Neuronal stem cell (in vitro differentiated cells): ENCODE results near the gene SRSF7.

Source experiments
- DNase-seq: peaks from one replicate; pipeline ENCODE4 v3.0.0-alpha.2; 2013; ENCODE audit warnings: low spot score
- H2AFZ ChIP-seq: one replicate; pipeline ENCODE4 v1.6.1; 2013; ENCODE audit warnings: mild to moderate bottlenecking, low read length, inconsistent platforms
- H2AK5ac ChIP-seq: 2 replicates; pipeline ENCODE4 v1.6.1; 2013; ENCODE audit warnings: low read depth, mild to moderate bottlenecking, inconsistent platforms, low read length, moderate library complexity, mixed read lengths
- H2BK120ac ChIP-seq: 2 replicates; pipeline ENCODE4 v1.6.1; 2013; ENCODE audit warnings: low read depth, mild to moderate bottlenecking, inconsistent platforms, low read length, moderate library complexity, mixed read lengths
- H2BK12ac ChIP-seq: one replicate; pipeline ENCODE4 v1.6.1; 2013; ENCODE audit warnings: low read length, inconsistent platforms
- H2BK15ac ChIP-seq: 2 replicates; pipeline ENCODE4 v1.6.1; 2013; ENCODE audit warnings: mild to moderate bottlenecking, low read length, inconsistent platforms, mixed read lengths
- H2BK5ac ChIP-seq: one replicate; pipeline ENCODE4 v1.6.1; 2013; ENCODE audit warnings: inconsistent platforms, mild to moderate bottlenecking, low read length, moderate library complexity
- H3K14ac ChIP-seq: one replicate; pipeline ENCODE4 v1.6.1; 2013; ENCODE audit warnings: low read length, inconsistent platforms
- H3K18ac ChIP-seq: 2 replicates; pipeline ENCODE4 v1.6.1; 2013; ENCODE audit warnings: low read length, inconsistent platforms
- H3K23ac ChIP-seq: 2 replicates; pipeline ENCODE4 v1.6.1; 2013; ENCODE audit warnings: low read depth, mild to moderate bottlenecking, mixed read lengths, low read length, inconsistent platforms; ENCODE audit not compliant: poor library complexity
- H3K27ac ChIP-seq: replicated peaks from 3 replicates; pipeline ENCODE4 v1.5.1; 2013; ENCODE audit warnings: low read length, inconsistent platforms
- H3K27me3 ChIP-seq, 3 experiments: 2 replicates each; pipeline ENCODE4 v1.6.1; 2013; ENCODE audit warnings: low read length in 3 of 3, mild to moderate bottlenecking in 2 of 3, inconsistent platforms in 1 of 3, low read depth in 1 of 3, mixed read lengths in 1 of 3, moderate library complexity in 1 of 3; ENCODE audit not compliant: control insufficient read depth in 3 of 3, insufficient read depth in 3 of 3
- H3K36me3 ChIP-seq, 2 donors: replicated peaks in 1 of 2; 2 replicates each; pipeline ENCODE4 v1.6.1; 2013; ENCODE audit warnings: low read length in 2 of 2; ENCODE audit not compliant: control insufficient read depth in 2 of 2, insufficient read depth in 2 of 2
- H3K4ac ChIP-seq: 2 replicates; pipeline ENCODE4 v1.6.1; 2013; ENCODE audit warnings: inconsistent platforms, mild to moderate bottlenecking, low read length, moderate library complexity
- H3K4me1 ChIP-seq, 2 donors: 1 replicate in 1 of 2; 2 replicates in 1 of 2; pipeline ENCODE4 v1.6.1; 2013; ENCODE audit warnings: low read length in 2 of 2, low read depth in 1 of 2; ENCODE audit not compliant: control insufficient read depth in 2 of 2, insufficient read depth in 1 of 2
- H3K4me2 ChIP-seq: one replicate; pipeline ENCODE4 v1.6.1; 2013; ENCODE audit warnings: mild to moderate bottlenecking, low read length, inconsistent platforms; ENCODE audit not compliant: insufficient read depth, poor library complexity, severe bottlenecking
- H3K4me3 ChIP-seq, 2 donors: 2 replicates each; pipeline ENCODE4 v1.5.1; 2013; ENCODE audit warnings: low read length in 2 of 2, mild to moderate bottlenecking in 2 of 2, inconsistent platforms in 1 of 2, moderate library complexity in 1 of 2
- H3K79me1 ChIP-seq: one replicate; pipeline ENCODE4 v1.6.1; 2013; ENCODE audit warnings: low read depth, mild to moderate bottlenecking, inconsistent platforms, low read length, moderate library complexity
- H3K9ac ChIP-seq: one replicate; pipeline ENCODE4 v1.6.1; 2013; ENCODE audit warnings: mild to moderate bottlenecking, low read depth, low read length, inconsistent platforms; ENCODE audit not compliant: poor library complexity
- H3K9me3 ChIP-seq, 2 donors: replicated peaks in 1 of 2; 2 replicates each; pipeline versions ENCODE3 to v1.6.1; 2013; ENCODE audit warnings: low read length in 2 of 2, mild to moderate bottlenecking in 2 of 2, inconsistent platforms in 1 of 2, low read depth in 1 of 2, mixed read lengths in 1 of 2, moderate library complexity in 1 of 2; ENCODE audit not compliant: control insufficient read depth in 2 of 2, insufficient read depth in 1 of 2
- H4K8ac ChIP-seq: one replicate; pipeline ENCODE4 v1.6.1; 2013; ENCODE audit warnings: low read depth, mild to moderate bottlenecking, inconsistent platforms, low read length, moderate library complexity
- H4K91ac ChIP-seq: one replicate; pipeline ENCODE4 v1.6.1; 2013; ENCODE audit warnings: low read length, low read depth, mild to moderate bottlenecking, inconsistent platforms; ENCODE audit not compliant: poor library complexity
- WGBS, 2 donors: extraction: QIAGEN DNeasy Blood & Tissue Kit; methylation state at CpG; one replicate each; pipeline ENCODE4 v1.1.7; 2013; ENCODE audit warnings: missing lambda C conversion rate in 2 of 2, mixed read lengths in 1 of 2; ENCODE audit not compliant: insufficient read length in 2 of 2, insufficient replicate concordance in 1 of 2; ENCODE audit errors: extremely low coverage in 2 of 2; 5-methylcytosine and 5-hydroxymethylcytosine counted together

The SRSF7 gene

DNA sequence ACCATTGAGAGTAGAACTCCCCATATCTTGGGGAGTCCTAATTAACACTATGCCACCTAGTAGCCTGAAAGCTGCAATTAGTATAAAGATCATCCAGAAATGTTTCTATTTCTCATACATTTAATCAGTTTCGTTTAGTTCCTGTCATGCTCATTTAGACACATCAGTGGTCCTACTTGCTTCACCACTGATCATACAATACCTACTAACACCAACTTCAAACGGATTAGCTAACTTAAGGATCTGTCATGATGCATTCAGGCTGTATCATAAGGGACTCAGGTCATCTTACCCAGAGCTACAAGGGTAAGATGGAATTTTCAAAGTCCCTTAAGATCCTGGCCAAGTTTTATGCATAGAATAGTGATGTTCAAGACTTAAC is 6.8 kb downstream of the SRSF7 start:
- H2BK120ac ChIP-seq = no peak overlapping the region
- no peak overlapping the region for H3K4ac ChIP-seq
- no peak overlapping the region for H2BK15ac ChIP-seq
- H4K8ac ChIP-seq = no peak overlapping the region
- H3K27me3 ChIP-seq = no peaks in the 10 kb centered on the region
- no peak overlapping the region for H3K4me2 ChIP-seq
- no peak overlapping the region for H4K91ac ChIP-seq
- no peak overlapping the region for H3K9ac ChIP-seq
- no peak overlapping the region for H3K14ac ChIP-seq
- no peak overlapping the region for H3K27ac ChIP-seq
- H2AK5ac ChIP-seq = no peak overlapping the region
- no peak overlapping the region for H2BK5ac ChIP-seq
- H3K18ac ChIP-seq = no peak overlapping the region
- no peaks in the 10 kb centered on the region for H3K79me1 ChIP-seq
- DNase-seq = no peak
- no peak overlapping the region for H2BK12ac ChIP-seq
- peaks cover 35 to 96% of the 10 kb centered on the region in 2 donors for H3K36me3 ChIP-seq
- no CpG with 5 or more reads among the region's 2 CpGs for WGBS, 2 donors
- H2AFZ ChIP-seq = no peak overlapping the region
- H3K9me3 ChIP-seq = peaks cover 0 to 4% of the 10 kb centered on the region in 2 donors
- H3K4me1 ChIP-seq = peaks cover 1 to 15% of the 10 kb centered on the region in 2 donors
- no peak overlapping the region for H3K4me3 ChIP-seq
- H3K23ac ChIP-seq = no peak overlapping the region

DNA sequence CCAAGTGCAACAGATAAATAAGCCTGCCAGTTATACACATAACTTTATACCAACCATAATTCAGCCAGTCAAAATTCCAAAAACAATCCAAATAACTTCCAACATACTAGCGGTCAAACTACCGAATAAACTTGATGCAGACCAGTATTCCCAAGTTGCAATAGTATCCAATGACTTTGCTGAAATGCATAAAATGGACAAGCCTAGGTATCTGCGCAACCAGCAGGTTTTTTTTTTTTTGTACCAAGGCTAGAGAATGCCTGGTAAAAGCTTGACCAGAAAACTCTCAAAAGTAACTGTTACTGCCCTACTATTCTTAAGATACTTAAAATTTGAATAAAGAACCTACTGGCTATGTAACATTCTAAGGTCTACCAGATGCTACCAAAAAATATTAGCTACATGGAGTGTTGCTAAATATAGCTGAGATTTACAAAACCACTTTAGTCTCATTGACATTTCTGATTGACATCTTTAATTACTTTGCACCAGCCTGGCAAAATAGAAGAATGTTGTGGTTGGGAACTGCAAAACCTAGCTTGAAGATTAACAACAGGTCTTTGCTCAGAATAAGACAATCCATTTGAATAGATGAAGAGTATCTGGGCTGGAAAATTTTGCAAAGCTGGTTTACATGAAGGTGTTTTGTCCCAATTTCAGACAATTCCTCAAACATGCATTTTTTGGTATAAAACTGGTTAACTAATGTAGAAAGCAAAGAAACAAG is 7.3 kb downstream of the SRSF7 start:
- no peaks in the 10 kb centered on the region for H3K27me3 ChIP-seq
- H3K4ac ChIP-seq = no peak overlapping the region
- no peak overlapping the region for H4K8ac ChIP-seq
- no peaks in the 10 kb centered on the region for H3K79me1 ChIP-seq
- no peak overlapping the region for H2BK15ac ChIP-seq
- H3K14ac ChIP-seq = no peak overlapping the region
- no peak overlapping the region for H3K27ac ChIP-seq
- no peak overlapping the region for H3K9ac ChIP-seq
- H3K18ac ChIP-seq = no peak overlapping the region
- no peak overlapping the region for H2AFZ ChIP-seq
- H2AK5ac ChIP-seq = no peak overlapping the region
- H3K23ac ChIP-seq = no peak overlapping the region
- WGBS, 2 donors = no CpG with 5 or more reads among the region's 3 CpGs
- no peak overlapping the region for H2BK120ac ChIP-seq
- H4K91ac ChIP-seq = no peak overlapping the region
- no peak overlapping the region for H2BK12ac ChIP-seq
- H3K9me3 ChIP-seq = peaks cover 0 to 6% of the 10 kb centered on the region in 2 donors
- H3K4me3 ChIP-seq = no peak overlapping the region
- peaks cover 1 to 11% of the 10 kb centered on the region in 2 donors for H3K4me1 ChIP-seq
- H3K4me2 ChIP-seq = no peak overlapping the region
- no peak overlapping the region for H2BK5ac ChIP-seq
- peaks cover 32 to 96% of the 10 kb centered on the region in 2 donors for H3K36me3 ChIP-seq
- DNase-seq = no peak

DNA sequence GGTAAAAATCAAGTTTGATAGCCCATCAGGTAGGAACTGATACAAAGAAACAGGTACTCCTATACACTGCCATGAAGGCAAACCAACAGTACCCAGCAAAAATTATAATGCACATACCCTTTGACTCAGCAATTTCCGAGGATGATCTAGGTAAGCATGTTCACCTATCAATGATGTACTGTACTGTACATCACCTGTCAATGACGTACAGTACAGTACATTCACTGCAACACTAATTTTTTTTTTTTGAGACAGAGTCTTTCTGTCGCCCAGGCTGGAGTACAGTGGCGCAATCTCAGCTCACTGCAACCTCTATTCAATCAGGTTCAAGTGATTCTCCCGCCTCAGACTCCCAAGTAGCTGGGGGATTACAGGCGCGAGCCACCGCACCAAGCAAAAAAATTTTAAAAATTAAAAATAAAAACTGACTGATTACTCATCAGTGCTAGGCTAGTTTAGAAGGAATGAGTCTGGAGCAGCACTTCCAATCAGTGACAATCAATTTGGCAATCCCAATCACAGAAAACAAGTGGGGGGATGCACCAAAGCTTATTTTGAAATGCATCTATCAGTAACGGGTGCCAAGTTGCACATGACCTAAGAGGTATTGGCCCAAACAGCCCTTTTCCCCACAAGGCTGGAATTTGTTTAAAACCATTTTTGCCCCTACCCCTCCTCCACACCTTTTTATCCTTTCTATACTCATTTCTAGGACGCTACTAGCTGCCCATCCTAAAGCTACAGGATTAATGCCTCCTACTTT is 8.2 kb downstream of the SRSF7 start:
- no peak for DNase-seq
- H4K91ac ChIP-seq = no peak overlapping the region
- no CpG with 5 or more reads among the region's 10 CpGs for WGBS, 2 donors
- no peak overlapping the region for H3K14ac ChIP-seq
- H2BK15ac ChIP-seq = no peak overlapping the region
- H3K4me1 ChIP-seq = peaks cover 0 to 8% of the 10 kb centered on the region in 2 donors
- peaks cover 0 to 6% of the 10 kb centered on the region in 2 donors for H3K9me3 ChIP-seq
- no peak overlapping the region for H3K18ac ChIP-seq
- no peak overlapping the region for H3K27ac ChIP-seq
- no peak overlapping the region for H3K4ac ChIP-seq
- H3K4me3 ChIP-seq = no peak overlapping the region
- H4K8ac ChIP-seq = no peak overlapping the region
- no peak overlapping the region for H2BK12ac ChIP-seq
- H3K36me3 ChIP-seq = peaks cover 28 to 96% of the 10 kb centered on the region in 2 donors
- H3K9ac ChIP-seq = no peak overlapping the region
- no peak overlapping the region for H2AFZ ChIP-seq
- no peaks in the 10 kb centered on the region for H3K27me3 ChIP-seq
- H3K23ac ChIP-seq = no peak overlapping the region
- no peak overlapping the region for H3K4me2 ChIP-seq
- H2BK120ac ChIP-seq = no peak overlapping the region
- no peak overlapping the region for H2BK5ac ChIP-seq
- no peak overlapping the region for H2AK5ac ChIP-seq
- H3K79me1 ChIP-seq = no peaks in the 10 kb centered on the region
